B cell (primary cell): ENCODE results near the gene MYORG. TPM values are rescaled to one million over a fixed set of nuclear protein-coding genes. Genes with fewer than 3 reads are reported as not detected.

Experiments used
- ATAC-seq: fragments of 200-7000 bp; cut with Tn5 transposase; one replicate; pipeline ENCODE4 v1.10.0; 2021; ENCODE audit warnings: low read depth, mild to moderate bottlenecking, moderate number of reproducible peaks, moderate library complexity
- CTCF ChIA-PET: fragments of 350-600 bp; sonication (Branson Sonifier 250); formaldehyde crosslinking; loops from one replicate; lab custom pipeline; 2021; ENCODE audit warnings: antibody characterized with exemption, inconsistent platforms; lab: Charles Lee
- POLR2A ChIA-PET: fragments of 350-600 bp; sonication (Branson Sonifier 250); formaldehyde crosslinking; loops from one replicate; lab custom pipeline; 2021; ENCODE audit warnings: antibody characterized with exemption; lab: Charles Lee
- DNase-seq: peaks from one replicate; pipeline ENCODE4 v3.0.0; 2013
- H2AFZ ChIP-seq: 2 replicates; pipeline ENCODE4 v1.6.1; 2012; ENCODE audit warnings: mild to moderate bottlenecking, low read depth, low read length; ENCODE audit not compliant: insufficient read depth, poor library complexity, severe bottlenecking
- H3K27ac ChIP-seq, 2 donors: 1 replicate in 1 of 2; 2 replicates in 1 of 2; pipeline ENCODE4 v1.5.1; 2012 to 2013; ENCODE audit warnings: low read length in 2 of 2, mild to moderate bottlenecking in 2 of 2, moderate library complexity in 1 of 2
- H3K27me3 ChIP-seq, 4 experiments: fragments of 200-600 bp in 1 of 4; sonication (generic) in 1 of 4; replicated peaks in 1 of 4; 1 replicate in 2 of 4; 2 replicates in 2 of 4; pipeline versions ENCODE4 v1.6.1 to v1.7.0; 2013 to 2016; ENCODE audit warnings: low read length in 3 of 4, mild to moderate bottlenecking in 2 of 4, mixed read lengths in 1 of 4, moderate library complexity in 1 of 4; ENCODE audit not compliant: insufficient read depth in 4 of 4, control insufficient read depth in 3 of 4; ENCODE audit errors: control extremely low read depth in 1 of 4
- H3K36me3 ChIP-seq, 2 experiments: replicated peaks in 1 of 2; 1 replicate in 1 of 2; 2 replicates in 1 of 2; pipeline versions ENCODE4 v1.6.1 to v1.7.1; 2013; ENCODE audit warnings: low read length in 1 of 2; ENCODE audit not compliant: insufficient read depth in 2 of 2, control insufficient read depth in 1 of 2; ENCODE audit errors: control extremely low read depth in 1 of 2, extremely low read depth in 1 of 2
- H3K4me1 ChIP-seq, 2 donors: fragments of 200-600 bp in 1 of 2; sonication (generic) in 1 of 2; 1 replicate in 1 of 2; 2 replicates in 1 of 2; pipeline versions ENCODE4 v1.5.1 to v1.6.1; 2013 to 2017; ENCODE audit warnings: low read length in 2 of 2; ENCODE audit not compliant: control insufficient read depth in 2 of 2, insufficient read depth in 2 of 2
- H3K4me2 ChIP-seq: replicated peaks from 2 replicates; pipeline ENCODE3; 2012; ENCODE audit warnings: mild to moderate bottlenecking, low read depth, low read length; ENCODE audit not compliant: poor library complexity, severe bottlenecking
- H3K4me3 ChIP-seq, 5 experiments: fragments of 200-600 bp in 1 of 5; sonication (generic) in 1 of 5; 1 replicate in 3 of 5; 2 replicates in 2 of 5; pipeline versions ENCODE4 v1.5.1 to v1.7.0; 2011 to 2016; ENCODE audit warnings: low read length in 4 of 5, mild to moderate bottlenecking in 4 of 5, low read depth in 2 of 5, control low read depth in 1 of 5, moderate library complexity in 1 of 5; ENCODE audit not compliant: insufficient read depth in 1 of 5; ENCODE audit errors: control extremely low read depth in 1 of 5, extremely low read depth in 1 of 5
- H3K79me2 ChIP-seq: fragments of 200-600 bp; sonication (generic); one replicate; pipeline ENCODE4 v1.6.0; 2016; ENCODE audit warnings: low read length; ENCODE audit not compliant: control insufficient read depth, insufficient read depth
- H3K9ac ChIP-seq: fragments of 200-600 bp; sonication (generic); 2 replicates; pipeline ENCODE4 v1.6.1; 2017; ENCODE audit warnings: mild to moderate bottlenecking, low read length, moderate library complexity
- H3K9me3 ChIP-seq, 3 donors: one replicate each; pipeline versions ENCODE4 v1.6.1 to v1.7.1; 2013; ENCODE audit warnings: low read length in 2 of 3; ENCODE audit not compliant: control insufficient read depth in 2 of 3, insufficient read depth in 1 of 3; ENCODE audit errors: control extremely low read depth in 1 of 3
- H4K20me1 ChIP-seq: 2 replicates; pipeline ENCODE4 v1.6.0; 2012; ENCODE audit warnings: mild to moderate bottlenecking, low read length; ENCODE audit not compliant: insufficient read depth, control insufficient read depth, poor library complexity, severe bottlenecking
- H3K27ac Mint-ChIP-seq: one replicate; pipeline ENCODE4 v1.8.0; 2021; ENCODE audit warnings: mixed read lengths
- H3K27me3 Mint-ChIP-seq: one replicate; pipeline ENCODE4 v1.8.0; 2021; ENCODE audit warnings: mixed read lengths
- H3K4me1 Mint-ChIP-seq: one replicate; pipeline ENCODE4 v1.8.0; 2021; ENCODE audit warnings: mixed read lengths
- H3K4me3 Mint-ChIP-seq: one replicate; pipeline ENCODE4 v1.8.0; 2021; ENCODE audit warnings: mixed read lengths
- H3K9me3 Mint-ChIP-seq: one replicate; pipeline ENCODE4 v1.8.0; 2022; ENCODE audit warnings: mixed read lengths; ENCODE audit not compliant: insufficient read depth
- CTCF ChIP-seq: fragments of 200-600 bp; IDR thresholded peaks from one replicate; pipeline ENCODE4 v1.8.0; 2022; ENCODE audit warnings: antibody characterized with exemption, mild to moderate bottlenecking
- EZH2 ChIP-seq: IDR thresholded peaks from 2 replicates; pipeline ENCODE4 v1.6.1; 2012; ENCODE audit warnings: borderline replicate concordance, low read depth, mild to moderate bottlenecking, moderate library complexity, low read length; ENCODE audit not compliant: insufficient read depth, poor library complexity, severe bottlenecking
- WGBS: methylation state at CpG from one replicate; pipeline ENCODE4 v1.1.5; 2013; ENCODE audit warnings: missing lambda C conversion rate; ENCODE audit not compliant: insufficient coverage; 5-methylcytosine and 5-hydroxymethylcytosine counted together
- intact Hi-C: fragments of 100-400 bp; cut with micrococcal nuclease; formaldehyde crosslinking; loops from one replicate; pipeline ENCODE4 v1.10.0; 2022
- polyA plus RNA-seq: library from polyadenylated mRNA; depleted of rRNA; stranded (reverse); fragments of >200 nt; gene quantifications from 2 replicates; pipeline ENCODE4 v1.2.3, GENCODE V29; 2012
- total RNA-seq, 2 donors: library from RNA; stranded (reverse); fragments of 120-200 nt in 1 of 2; gene quantifications; 1 replicate in 1 of 2; 2 replicates in 1 of 2; pipeline versions ENCODE4 v1.2.3 to v1.2.4, GENCODE V29; 2013 to 2022

Gene MYORG
- total and polyA plus RNA-seq, 2 donors (not counting 1 experiment from before 2014, with no cell fraction given): 0.27 to 0.37 TPM

- Histone ChIP-seq H3K27ac (no peak overlapping the region), H3K4me2 (peak overlapping the region; percentile 91), H3K4me1 (peaks cover 28 to 41% of the 10 kb centered on the region in 2 donors), H3K4me3 (peak overlapping the region; percentile 31 to 74 (median 58)), H3K36me3 (no peaks in the 10 kb centered on the region), H3K9ac (peak overlapping the region; percentile 69), H3K27me3 (peaks cover 0 to 16% (median 4%) of the 10 kb centered on the region in 4 experiments), H4K20me1 (no peaks in the 10 kb centered on the region), H3K79me2 (no peaks in the 10 kb centered on the region), H2AFZ (peak overlapping the region; percentile 88), H3K9me3 (peaks cover 0 to 14% (median 0%) of the 10 kb centered on the region in 3 donors)
- H3K4me3 Mint-ChIP-seq: peak overlapping the region; percentile 91
- DNase-seq: peak; percentile 87
- no peaks in the 10 kb centered on the region for H3K9me3 Mint-ChIP-seq
- TF ChIP-seq CTCF (no peak), EZH2 (no peak)
- WGBS: 3% methylated on average over 59 of the region's 59 CpGs
- ChIA-PET CTCF (interaction anchor here (0.5 to 5.7 kb wide), 9 partner anchors 12 to 257 kb away, joined by 3 to 72 read pairs (median 3); partner anchors contain the start of gene SIGMAR1), POLR2A (interaction anchor here (0.6 to 1.0 kb wide), 4 partner anchors 78 to 717 kb away, joined by 3 to 6 read pairs (median 4); partner anchors contain the start of genes DNAI1 and FAM219A)
- peak; percentile 46 for ATAC-seq
- H3K27me3 Mint-ChIP-seq: no peaks in the 10 kb centered on the region
- H3K4me1 Mint-ChIP-seq: peaks cover 41% of the 10 kb centered on the region
- H3K27ac Mint-ChIP-seq: peak overlapping the region; percentile 59
- intact Hi-C loops: no loop called here
Observed at GRCh38 chr9:34380511-34381315, 4.0 kb upstream of the MYORG start.
